Left forelimb (tissue), 1 donor: ENCODE data around the gene LRPAP1.
A peak's percentile ranks its signal among the peaks of the same experiment; 100 is the strongest.
"Not testable (repeated sequence)": the region's sequence is repeated elsewhere in the genome, so short reads cannot be mapped to it uniquely, and the experiment has no call there.

Experiments
- DNase-seq: peaks from one replicate; pipeline ENCODE4 v3.0.0-alpha.2; 2018; ENCODE audit warnings: low spot score

LRPAP1 gene

GRCh38 chr4:3560465-3560864 lies 28.2 kb upstream of the LRPAP1 start:
- not testable (repeated sequence) for DNase-seq

GRCh38 chr4:3559381-3560290 lies 27.4 kb upstream of the LRPAP1 start:
- not testable (repeated sequence) for DNase-seq

DNA sequence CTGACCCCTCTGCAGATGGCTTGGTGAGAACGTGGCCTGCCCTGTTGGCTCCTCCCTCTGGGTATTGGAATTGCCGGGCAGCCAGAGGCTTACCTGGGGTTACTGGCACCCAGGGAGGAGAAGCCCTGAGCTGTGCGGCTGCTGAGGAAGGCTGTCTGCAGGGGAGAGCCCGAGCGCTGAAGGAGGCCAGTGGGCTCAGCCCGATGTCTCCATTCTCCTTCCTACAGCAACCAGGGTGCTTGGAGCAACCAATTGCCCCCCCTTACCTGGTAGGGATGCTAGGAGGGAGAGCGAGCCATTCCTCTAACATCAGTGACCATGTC lies 26.3 kb upstream of the LRPAP1 start:
- DNase-seq, result not testable (repeated sequence)

- DNase-seq, result not testable (repeated sequence)
Measured at GRCh38 chr4:3557676-3558513, 25.7 kb upstream of the LRPAP1 start.

DNA sequence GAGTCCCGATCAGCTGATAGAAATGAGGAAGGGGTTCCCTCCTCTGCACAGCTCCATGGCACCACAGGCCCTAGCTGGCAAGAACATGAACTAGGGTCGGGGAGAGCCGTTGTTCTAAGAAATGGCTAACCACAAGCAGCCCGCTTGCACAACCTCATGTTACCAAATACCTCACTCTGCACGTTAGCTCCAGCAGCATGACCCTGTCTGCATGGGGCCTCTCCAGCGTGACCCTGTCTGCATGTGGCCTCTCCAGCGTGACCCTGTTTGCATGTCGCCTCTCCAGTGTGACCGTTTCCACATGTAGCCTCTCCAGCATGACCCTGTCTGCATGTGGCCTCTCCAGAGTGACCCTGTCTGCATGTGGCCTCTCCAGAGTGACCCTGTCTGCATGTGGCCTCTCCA lies 24.9 kb upstream of the LRPAP1 start:
- DNase-seq, result not testable (repeated sequence)

GRCh38 chr4:3556244-3556867 lies 24.1 kb upstream of the LRPAP1 start:
- DNase-seq, result not testable (repeated sequence)

- not testable (repeated sequence) for DNase-seq
Measured at GRCh38 chr4:3555459-3556070, 23.3 kb upstream of the LRPAP1 start.

DNA sequence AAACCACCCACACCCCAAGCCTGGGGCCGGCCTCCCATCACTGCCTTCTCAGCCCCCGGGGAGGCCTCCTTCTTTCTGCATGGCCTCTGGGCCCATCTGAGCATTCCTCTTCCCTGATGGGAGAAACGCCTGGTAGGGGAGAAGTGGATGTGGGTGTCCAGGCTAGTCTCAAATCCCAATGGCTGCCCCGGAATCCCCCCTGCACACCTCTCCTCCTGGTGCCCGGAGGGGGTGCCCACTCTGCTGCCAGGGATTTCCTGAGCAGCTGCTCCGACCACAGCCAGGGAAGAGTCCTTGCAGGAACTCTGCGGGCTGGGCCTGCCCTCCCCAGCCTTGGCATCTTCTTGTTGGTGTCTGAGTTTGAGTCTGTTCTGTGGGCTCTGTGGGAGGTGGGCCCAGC lies 19.1 kb upstream of the LRPAP1 start:
- DNase-seq, result not testable (repeated sequence)

DNA sequence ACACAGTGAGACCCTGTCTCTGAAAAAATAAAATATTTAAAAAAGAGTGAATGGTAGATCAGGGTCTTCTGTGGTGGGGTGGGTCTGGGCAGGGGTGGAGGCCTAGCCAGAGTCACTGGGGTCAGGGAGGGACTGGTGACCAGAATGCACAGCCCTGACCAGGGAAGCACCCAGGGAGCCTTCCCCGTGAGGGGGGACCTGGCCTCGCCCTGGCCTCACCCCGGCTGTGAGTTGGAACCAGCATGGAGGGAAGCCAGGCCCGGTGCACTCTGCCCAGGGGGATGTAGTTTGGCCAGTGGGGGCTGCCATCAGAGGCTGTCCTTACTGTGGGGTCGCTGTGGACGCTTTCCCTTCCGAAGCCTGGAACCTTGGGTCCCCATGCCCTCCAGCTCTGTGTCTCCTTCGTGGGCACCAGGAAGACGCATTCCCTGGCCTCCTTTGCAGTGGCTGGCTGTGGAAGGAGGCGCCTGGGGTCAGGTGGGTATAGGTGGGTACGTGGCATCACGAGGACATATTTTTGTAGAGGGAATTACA lies 18.6 kb upstream of the LRPAP1 start:
- DNase-seq, result not testable (repeated sequence)

- DNase-seq, result not testable (repeated sequence)
Measured at GRCh38 chr4:3550041-3550440, 17.8 kb upstream of the LRPAP1 start.

GRCh38 chr4:3549694-3550001 lies 17.4 kb upstream of the LRPAP1 start:
- not testable (repeated sequence) for DNase-seq

GRCh38 chr4:3548991-3549693 lies 16.9 kb upstream of the LRPAP1 start:
- DNase-seq, result not testable (repeated sequence)

DNA sequence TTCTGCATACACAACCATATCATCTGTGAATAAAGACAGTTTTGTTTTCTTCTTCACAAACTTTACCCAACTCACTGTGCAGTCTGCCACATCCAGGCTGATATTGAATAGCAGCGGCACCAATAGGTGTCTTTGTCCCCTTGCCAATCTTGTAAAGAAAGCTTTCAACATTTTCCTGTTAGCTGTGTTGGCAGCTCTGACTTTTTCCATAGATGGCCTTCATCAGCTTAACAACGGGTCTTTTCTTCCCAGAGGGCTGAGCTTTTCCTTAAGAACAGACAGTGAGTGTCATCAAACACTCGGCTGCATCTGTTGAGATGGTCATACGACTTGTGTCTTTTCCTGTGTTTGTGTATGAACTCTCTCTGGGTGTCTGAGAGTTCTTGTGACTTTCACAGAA lies 14.5 kb upstream of the LRPAP1 start:
- DNase-seq, result not testable (repeated sequence)

DNA sequence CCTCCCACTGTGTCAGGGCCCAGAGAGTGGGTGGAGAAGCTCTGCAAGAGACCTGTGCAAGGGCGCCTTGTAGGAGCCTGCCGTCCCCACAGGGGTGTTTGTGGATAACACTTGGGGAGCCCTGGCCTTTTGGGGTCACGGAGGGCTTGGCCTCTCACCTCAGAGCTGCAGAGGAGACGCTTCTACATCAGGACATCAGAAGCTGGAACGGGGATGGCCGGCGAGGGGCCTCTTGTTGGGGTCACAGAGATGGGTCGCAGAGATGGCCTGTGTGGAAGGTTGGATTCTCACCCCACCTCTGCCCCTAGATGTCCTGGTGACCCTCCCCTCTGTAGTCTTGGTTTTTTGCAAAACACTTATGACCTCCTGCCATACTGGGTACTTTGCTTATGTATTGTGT lies 13.1 kb upstream of the LRPAP1 start:
- not testable (repeated sequence) for DNase-seq

GRCh38 chr4:3544259-3545025 lies 12.2 kb upstream of the LRPAP1 start:
- not testable (repeated sequence) for DNase-seq

DNA sequence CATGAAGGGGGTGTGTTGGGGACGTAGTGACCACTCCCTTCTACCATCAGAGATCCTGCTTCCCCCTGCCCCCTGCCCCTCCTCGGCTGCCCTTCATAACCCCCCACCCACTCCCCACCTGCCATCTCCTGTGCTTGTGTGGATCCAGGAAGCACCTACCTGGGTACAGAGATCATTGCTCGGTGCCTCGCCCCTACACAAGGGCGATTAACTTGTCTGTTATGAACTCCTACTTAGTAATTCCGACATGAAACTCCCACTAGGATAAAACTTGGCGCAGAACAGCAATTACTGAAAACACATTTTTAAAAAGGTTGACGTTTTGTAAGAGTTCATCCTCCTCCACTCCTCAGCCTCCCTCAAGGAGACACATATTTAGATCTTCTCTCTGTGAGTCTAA lies 11.2 kb upstream of the LRPAP1 start:
- not testable (repeated sequence) for DNase-seq

DNA sequence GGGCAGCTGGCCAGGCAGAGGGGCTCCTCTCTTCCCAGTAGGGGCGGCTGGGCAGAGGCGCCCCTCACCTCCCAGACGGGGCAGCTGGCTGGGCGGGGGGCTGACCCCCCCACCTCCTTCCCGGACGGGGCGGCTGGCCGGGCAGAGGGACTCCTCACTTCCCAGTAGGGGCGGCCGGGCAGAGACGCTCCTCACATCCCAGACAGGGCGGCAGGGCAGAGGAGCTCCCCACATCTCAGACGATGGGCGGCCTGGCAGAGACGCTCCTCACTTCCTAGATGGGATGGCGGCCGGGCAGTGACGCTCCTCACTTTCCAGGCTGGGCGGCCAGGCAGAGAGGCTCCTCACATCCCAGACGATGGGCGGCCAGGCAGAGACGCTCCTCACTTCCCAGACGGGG lies 6.7 kb upstream of the LRPAP1 start:
- DNase-seq, result not testable (repeated sequence)

GRCh38 chr4:3535812-3536211 lies 3.6 kb upstream of the LRPAP1 start:
- DNase-seq, result not testable (repeated sequence)

GRCh38 chr4:3533423-3533820 lies 1.2 kb upstream of the LRPAP1 start:
- DNase-seq, result no peak

GRCh38 chr4:3532751-3533422 lies 665 bp upstream of the LRPAP1 start:
- DNase-seq, result peak; percentile 60
